GM18868 (cell line): ENCODE data around the gene SND1.

Experiments
- ATAC-seq: cut with Tn5 transposase; IDR thresholded peaks from one replicate; pipeline ENCODE4 v1.9.1; 2021; ENCODE audit warnings: mild to moderate bottlenecking, moderate library complexity; ENCODE audit not compliant: unreplicated experiment

The SND1 gene

DNA sequence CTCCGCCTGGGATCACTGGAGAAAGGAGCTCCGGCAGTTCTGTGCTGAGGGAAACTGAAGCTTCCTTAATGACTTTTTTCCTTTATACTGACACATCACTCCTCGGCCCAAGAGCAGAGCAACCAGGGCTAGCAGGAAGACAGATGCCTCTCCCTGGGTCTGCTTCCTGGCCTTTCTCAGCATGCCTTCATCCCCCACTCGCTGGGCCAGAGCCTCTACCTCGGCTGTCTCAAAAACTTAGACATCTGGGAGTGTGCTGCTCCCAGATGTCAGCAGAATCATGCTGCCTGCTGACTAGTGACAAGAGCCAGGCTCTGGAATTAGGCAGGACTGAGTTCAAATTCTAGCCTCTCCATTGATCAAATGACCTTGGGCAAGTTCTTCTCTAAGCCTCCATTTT lies 403.6 kb downstream of the SND1 start:
- ATAC-seq: no peak

DNA sequence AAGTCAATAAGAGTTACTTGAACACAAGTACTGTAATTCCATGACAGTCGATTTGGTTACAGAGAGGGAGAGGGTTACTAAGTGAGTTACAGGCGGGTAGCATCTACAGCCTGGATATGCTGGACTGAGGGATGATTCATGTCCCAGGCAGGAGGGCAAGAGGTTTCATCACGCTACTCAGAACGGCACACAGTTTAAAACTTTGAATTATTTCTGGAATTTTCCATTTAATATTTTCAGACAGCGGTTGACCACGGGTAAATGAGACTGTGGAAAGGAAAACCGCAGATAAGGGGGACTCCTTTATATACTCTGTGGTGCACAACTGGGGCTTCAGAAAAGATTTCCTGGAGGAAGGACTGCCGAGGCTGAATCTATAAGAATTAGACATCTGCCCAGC lies 404.9 kb downstream of the SND1 start:
- no peak for ATAC-seq

DNA sequence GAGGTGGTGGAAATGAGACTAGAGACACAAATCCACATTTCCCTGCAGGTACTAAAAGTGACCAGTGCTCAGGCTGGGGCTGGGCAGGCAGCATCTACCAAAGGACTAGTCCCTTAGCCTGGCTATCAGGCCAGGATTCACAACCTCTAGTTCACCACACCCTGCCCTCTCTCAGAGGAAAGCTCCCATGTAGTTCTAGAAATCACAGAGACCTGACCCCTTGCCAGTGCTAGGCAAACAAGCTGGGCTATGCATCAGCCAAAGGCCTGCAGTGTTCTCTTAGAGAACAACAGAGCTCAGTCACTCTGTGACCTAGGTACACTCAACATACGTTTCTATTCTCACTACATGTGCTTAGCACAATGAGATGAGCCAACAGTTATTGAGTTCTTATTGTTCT lies 405.9 kb downstream of the SND1 start:
- ATAC-seq: no peak

DNA sequence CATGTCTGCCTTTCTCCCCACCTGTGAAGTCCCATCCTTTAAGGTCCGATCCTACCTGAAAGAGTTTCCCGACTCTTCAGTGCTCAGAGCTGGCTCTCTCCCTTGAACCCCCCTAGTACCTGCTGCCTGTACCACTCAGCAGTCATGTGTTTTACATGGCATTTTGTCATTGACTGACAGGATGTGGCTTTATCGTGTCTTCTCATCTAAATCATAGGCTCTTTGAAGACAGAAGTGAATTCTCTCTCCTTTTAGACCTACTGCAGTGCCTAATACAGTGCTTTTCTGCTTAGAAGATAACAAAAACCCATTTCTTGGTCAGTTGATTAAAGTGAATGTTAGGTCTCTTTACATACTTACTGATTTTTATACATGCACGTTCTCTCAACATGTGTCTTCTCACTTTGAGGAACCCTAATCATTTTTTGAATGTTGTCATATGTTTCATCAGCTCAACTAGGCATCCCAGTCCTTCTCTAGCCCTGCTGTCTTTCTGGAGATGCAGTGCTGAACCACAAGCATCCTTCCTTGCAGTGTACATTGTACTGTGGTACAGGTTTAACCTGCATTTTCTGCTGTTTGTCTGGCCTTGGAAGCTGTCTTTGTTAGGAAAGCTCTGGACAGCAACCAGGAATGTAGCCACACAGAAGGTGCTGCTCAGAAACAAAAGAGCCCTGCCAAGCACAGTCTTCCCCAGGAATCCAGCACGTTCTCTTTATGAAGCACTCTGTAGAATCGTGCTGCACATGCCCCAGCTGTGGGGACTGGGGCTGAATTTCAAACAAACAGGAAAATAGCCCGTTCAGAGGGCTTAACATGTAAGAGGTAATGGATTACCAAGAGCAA lies 407.4 kb downstream of the SND1 start:
- ATAC-seq: no peak

DNA sequence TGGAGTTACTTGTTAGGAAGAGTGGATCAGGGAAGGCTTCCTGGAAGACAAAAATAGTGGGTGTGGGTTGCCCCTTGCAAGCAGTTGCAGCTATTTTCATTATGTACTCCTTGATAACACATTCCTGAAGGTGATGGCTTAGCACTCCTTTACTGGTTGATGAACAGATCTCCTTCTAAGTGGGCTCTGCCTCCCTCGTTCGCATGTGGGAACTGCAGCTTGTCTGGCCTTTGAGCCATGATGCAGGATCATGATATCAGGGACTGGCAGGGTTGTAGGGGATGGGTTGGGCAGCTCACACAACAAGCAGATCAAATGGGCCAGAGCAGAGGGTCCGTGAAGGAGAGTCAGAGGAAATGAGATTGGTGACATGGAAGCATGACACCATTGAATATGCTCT lies 408.0 kb downstream of the SND1 start:
- no peak for ATAC-seq

DNA sequence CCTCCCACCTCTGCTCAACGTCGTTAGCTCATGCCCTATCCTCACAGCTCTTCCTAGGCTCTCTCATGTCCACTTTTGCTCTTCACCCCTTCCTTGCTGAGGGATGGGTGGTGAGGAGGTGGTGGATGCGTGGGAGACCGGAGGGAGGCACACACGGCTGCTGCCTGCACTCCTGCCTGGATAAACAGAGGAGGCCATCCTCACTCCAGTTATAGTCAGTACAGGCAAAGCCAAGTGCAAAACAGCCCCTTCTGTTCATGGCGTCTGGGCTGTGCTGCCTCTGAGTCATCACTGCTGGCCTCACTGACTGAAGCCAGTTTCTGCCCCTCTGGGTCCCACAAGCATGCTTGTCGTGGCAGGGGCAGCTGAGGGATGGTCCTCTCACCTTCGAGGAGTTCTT lies 411.1 kb downstream of the SND1 start:
- no peak for ATAC-seq

DNA sequence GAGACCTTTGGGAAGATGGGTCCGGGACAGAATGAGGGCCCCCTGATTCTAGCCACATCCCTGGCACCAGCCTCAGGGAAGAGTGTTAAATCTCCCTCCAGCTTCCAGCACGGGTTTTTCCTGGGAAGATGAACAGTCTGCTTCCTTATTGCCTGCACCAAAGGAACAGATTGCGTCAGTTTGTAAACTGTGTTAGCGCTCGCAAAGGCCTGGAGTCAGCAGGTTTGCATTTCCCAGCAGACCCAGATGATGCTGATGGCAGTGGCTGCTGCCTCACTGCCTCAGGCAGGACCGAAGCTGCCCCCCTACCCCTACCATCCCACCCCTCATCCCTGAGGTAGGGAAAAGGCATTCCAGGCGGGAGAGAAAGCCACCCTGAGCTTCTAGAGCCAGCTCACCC lies 413.9 kb downstream of the SND1 start:
- no peak for ATAC-seq

DNA sequence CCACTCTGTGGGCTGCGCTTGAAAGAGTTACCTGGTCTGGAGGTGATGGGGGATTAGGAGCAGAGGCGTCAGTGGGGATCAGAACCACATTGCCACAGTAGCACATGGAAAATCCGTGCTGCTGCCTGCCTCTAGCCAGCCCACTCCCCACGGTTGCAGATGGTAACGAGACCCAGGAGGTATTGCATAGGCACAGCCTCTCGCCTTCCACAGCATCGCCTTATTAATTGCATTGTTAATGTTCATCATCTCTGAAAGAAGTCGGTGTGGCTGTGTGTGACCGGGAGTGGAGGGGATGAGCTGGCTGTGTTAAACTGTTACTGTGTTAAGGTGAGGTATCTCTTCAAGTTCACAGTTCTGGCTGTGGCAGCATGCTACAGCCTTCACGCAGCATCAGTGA lies 414.4 kb downstream of the SND1 start:
- ATAC-seq: no peak

DNA sequence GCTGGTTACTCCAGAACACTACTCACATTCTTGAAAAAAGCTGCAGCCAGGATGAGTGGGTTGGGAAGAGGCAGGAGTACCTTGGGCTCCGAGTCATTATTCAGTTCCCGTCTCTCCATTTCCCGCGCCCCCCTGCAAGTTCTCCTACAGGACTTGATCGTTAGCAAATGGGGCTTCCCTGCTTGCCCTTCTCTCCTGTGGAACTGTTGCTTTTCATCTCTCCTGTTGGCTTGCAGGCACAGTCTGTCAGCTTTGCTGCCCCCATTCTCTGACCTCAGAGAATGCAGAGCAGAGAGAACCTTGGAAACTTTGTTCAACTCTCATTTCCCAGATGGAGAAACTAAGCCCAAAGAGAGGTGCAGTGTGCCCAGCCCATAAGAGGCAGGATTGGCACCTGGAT lies 414.9 kb downstream of the SND1 start:
- no peak for ATAC-seq

DNA sequence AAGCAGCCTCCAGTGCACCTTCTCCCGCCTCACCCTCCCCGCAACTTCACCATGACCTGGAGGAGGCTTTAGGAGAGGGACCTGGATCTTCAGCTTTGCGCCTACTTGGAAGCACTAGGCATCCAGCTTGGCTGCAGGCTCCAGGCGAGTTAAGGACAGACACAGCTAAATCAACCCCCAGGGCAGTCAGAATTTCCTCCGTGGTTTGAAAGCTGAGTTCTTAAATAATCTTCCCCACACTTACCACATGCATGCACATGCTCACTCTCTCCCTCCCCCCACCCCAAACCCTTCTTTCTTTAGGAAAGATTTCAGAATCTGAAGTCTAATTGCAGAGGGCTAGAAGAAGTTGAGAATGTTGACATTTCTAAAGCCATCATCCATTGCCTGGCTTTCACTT lies 416.0 kb downstream of the SND1 start:
- no peak for ATAC-seq

DNA sequence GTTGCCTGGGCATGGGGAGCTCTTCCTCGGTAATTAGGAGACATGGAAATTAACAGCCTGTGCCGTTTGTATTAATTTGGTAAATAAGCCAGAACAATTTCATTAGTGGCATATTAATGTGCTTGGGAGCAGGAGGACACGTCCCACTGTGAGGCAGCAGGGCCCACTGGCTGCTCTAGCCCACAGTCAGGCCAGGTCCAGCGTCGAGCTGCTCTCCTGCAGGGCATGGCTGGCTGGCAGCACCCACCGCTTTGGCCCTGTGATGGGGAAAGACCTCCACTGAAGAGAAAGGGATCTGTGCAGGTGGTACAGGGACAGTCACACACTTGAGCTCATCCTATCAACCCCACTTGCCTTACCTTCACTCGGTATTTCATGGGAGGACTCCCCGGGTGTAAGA lies 416.8 kb downstream of the SND1 start:
- ATAC-seq: no peak

DNA sequence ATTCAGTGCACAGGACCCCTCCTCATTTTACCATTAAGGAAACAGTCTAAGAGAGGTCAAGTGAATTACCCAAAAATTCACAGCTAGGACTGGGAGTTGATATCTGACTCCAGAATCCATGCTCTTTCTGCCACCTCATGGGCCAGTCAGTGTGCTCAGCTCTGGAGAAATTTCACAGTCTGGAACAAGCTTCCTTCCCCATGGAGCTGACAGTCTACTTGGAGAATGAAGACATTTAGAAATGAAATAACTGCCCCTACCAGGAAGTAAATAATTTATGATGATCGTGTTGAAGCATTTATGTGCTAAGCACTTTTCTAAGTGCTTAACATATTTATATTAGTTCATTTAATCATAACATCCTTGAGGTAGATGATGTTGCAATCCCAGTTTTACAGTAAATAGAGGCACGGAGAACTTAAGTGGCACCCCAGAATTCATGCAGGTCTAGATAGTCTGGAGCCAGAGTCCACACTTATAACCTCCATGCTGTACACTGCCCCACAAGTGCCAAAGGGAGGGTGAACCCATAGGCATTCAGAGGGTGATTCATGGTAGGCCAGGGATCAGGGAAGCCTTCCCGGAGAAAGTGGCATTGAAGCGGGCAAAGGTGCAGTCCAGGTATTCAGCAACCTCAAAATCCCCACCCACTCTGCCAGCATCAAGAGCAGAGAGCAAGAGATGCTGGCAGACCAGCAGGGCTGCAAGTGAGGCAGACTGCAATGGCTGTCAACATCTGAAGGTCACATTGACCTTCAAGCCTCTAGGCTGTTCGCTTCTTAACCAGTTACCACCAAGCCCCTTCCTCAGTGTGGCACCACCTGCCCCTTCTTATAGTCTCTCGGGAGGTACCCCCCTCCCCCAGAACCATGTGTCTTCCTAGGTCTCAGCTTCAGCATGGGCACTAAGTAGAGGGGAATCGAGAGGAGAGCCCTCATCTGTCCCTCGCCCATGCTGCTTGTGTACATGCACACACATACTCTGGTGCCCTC lies 417.7 kb downstream of the SND1 start:
- no peak for ATAC-seq

DNA sequence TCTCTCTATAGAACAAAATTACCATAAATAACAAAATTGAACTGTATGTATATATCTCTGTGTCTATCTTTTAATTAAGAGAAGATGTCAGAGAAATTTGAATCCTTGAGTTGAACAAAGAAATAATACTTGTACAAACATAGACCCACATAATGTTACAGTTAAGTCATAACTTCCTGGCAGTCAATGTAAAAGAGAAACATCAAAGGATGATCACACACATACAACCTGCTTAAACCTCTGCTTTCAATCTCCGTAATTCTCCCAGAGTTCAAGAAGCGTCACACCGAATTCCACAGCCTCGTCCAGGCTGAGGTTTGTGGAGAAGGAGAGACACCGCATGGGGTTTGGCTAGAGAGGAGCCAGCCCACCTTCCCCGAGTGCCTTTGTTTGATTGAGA lies 419.4 kb downstream of the SND1 start:
- no peak for ATAC-seq

DNA sequence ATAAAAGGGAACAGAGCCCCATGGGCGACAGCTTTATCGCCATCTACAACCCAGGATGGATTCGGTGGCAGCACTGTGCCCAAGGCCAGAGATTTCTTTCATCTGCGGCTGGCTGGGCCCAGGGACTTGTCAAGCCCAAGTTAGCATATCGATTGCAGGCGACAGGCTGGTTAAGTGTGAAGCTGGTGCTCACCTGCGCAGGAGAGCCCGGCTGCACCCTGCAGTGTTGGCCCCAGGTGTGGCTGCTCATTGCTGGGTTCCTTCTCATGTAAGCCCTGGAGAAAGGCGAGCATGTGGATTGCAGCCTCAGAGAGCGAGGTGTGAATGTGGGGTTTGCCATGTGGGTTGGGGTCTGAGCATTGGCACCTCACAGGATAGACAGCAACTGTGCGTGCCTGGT lies 419.8 kb downstream of the SND1 start:
- no peak for ATAC-seq

DNA sequence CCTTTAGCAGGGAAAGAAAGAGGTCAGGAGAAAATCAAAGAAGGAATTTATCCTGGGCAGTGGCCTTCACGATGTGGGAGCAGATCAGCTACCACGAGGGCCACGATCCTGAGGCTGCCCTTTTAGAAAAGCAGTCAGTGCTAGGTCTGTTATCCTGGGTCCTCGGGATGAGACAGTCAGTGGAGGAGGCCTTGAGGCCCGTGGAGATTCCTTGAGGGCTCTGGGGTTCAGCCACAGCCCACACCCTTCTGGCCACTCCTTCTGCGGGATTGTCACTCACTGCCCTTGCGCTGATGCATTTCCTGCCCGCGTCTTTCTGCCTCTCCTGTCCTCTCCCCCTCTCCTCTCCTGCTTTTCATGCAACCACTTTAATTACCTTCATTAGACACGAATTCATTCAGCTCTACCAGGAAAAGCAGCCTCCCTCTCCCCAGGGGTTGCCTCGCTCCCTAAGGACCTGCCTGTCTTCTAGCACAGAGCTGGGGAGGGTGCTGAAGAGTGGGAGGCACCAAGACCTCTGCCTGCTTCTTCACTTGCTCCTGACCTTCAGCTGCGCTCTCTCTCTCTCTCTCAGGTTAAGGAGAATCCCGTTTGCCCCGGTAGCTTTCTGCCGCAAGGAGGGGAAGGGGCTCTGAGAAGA lies 421.8 kb downstream of the SND1 start:
- no peak for ATAC-seq

DNA sequence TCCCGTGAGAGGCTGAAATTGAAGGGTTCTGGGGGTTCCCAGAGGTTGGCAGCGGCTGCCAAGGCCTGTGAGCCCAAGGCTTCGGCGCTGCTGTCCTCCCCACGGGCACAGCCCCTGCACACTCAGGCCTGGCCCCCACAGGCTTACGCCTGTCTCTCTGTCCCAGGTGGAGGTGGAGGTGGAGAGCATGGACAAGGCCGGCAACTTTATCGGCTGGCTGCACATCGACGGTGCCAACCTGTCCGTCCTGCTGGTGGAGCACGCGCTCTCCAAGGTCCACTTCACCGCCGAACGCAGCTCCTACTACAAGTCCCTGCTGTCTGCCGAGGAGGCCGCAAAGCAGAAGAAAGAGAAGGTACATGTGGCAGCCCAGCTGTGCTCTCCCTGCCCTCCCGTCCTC lies 422.3 kb downstream of the SND1 start:
- no peak for ATAC-seq

DNA sequence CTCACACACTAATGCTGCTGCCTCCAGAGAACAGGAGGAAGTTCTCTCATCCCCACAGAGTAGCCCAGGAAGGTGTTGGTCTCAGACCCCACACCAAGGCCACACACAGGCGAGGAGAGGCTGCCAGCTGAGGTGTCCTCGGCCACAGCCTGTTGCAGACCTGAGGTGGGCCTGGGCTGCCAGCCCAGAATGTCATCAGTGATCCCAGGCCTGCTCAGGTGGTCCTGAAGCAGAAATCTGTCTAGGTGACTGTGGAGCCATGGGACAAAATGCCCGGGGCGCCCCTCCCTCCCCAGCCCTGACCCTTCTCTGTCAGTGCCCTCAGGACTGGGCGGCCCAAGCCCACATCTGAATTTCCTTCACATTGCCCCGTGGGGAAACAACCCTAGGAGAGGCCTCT lies 422.7 kb downstream of the SND1 start:
- no peak for ATAC-seq

DNA sequence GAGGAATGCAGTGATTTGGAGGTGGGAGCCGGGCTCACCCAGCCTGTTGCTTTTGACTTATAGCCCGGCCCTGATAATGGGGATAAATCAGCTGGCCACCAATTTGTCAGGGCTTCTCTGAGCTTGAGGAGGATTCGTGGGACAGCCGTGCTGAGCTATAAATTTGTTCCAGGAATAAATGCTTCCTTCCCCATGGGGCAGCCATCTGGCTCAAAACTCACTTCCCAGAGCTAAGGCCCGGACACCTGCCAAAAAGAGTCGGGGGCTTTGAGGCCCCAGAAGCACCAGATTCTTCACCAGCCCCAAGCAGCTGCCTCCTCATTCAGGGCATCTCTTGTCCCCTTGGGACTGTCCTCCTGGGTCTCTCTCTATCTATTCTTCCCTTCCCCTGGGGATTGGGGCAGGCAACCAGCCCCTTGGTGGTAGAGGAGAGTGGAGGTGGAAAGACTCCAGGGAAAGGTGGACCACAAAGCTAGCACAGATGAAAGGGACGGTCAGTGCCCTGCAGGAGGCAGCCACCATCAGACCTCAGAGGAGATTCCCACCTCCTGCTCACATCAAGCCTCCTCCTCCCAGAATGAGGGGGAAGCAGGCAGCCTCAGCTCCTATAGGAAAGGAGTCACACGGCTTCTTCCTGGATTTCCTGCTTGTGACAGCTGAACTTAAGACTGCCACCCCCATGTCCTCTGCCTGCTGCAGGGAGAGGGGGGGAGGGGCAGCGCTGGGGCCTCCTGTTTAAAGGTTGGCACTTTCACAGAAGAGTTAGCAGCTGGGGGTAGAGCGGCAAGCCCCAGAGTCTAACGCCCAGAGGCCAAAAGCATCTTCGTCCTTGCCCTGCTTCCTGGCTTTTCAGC lies 423.5 kb downstream of the SND1 start:
- ATAC-seq: no peak

DNA sequence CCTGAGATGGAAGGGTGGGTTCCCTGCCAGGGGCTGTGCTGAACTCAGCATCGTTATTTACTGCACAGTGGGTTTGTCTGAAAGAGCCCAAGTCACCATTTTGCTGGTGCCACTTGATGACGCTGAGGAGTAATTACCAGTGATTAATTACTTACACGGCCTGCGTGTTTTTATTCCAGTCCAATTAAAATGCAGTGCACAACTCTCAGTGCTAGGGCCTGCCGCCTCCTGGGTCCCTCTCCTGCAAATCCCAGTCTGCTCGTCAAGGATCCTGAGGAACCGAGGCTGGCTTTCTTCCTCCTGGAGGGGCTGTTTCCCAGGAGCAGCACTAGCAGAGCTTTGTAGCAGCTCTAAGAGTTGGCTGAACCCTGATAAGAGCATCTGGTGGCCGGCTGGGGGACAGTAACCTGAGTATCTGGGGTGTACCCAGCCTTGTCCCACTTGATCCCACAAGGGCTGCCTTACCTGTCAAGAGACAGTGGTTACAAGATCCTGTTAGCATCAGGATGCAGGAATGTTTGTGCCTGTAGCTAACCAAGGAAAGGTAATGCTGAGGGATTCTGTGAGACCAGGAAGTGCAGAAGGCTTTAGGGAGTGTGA lies 424.3 kb downstream of the SND1 start:
- no peak for ATAC-seq

DNA sequence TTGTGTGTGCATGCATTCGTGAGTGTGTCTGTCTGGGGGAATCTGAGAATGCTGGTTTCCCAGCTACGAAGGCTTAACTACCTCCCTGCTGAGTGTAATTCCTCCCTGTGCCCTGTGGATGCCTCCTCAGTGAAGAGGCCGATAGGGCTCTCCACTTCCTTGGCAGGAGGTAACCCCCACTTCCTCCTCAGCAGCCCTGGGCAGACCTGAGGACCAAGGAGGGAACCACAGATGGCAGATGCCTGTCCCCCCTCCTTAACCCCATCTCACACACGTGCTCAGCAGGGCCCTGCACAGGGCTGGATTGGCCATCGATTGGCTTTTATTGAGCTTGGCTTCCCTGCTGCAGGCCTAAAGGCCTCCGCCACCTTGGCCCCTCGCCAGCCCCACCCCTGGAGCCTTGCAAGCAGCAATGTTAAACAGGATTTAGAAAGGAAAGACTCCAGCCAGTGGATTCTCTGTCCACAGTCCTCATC lies 424.8 kb downstream of the SND1 start:
- ATAC-seq: no peak
